ENCODE results near the gene FIZ1.

DNA sequence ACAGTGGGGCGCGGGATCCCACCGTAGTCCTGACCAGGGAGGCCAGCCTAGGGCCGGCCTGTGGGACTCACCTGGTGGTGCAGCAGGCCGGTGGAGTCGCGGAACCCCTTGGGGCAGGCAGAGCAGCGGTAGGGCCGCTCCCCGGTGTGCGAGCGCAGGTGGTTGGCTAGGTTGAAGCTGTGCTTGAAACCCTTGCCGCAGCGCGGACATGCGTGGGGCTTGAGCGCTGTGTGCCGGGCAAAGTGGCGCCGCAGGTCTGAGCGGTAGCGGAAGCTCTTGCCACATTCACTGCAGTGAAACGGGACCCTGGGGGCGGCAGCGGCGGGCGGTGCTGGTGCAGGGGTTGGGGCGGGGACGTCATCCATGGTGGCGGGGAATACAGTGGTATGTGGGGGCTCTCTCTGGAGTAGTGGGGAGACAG lies 1.8 kb downstream of the FIZ1 start:
- TF ChIP-seq, protein P1, sequence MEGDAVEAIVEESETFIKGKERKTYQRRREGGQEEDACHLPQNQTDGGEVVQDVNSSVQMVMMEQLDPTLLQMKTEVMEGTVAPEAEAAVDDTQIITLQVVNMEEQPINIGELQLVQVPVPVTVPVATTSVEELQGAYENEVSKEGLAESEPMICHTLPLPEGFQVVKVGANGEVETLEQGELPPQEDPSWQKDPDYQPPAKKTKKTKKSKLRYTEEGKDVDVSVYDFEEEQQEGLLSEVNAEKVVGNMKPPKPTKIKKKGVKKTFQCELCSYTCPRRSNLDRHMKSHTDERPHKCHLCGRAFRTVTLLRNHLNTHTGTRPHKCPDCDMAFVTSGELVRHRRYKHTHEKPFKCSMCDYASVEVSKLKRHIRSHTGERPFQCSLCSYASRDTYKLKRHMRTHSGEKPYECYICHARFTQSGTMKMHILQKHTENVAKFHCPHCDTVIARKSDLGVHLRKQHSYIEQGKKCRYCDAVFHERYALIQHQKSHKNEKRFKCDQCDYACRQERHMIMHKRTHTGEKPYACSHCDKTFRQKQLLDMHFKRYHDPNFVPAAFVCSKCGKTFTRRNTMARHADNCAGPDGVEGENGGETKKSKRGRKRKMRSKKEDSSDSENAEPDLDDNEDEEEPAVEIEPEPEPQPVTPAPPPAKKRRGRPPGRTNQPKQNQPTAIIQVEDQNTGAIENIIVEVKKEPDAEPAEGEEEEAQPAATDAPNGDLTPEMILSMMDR (conservative IDR thresholded peaks at IDR 0.05; ENCODE audit: low read length): no peak
- no peak for TF ChIP-seq EZH2phosphoT487 (IDR thresholded peaks at IDR 0.05; ENCODE audit: borderline replicate concordance)

Measured in Loucy (cell line).